Heart left ventricle (tissue), 16 donors: ENCODE data around the gene OR52H1. TPM values are rescaled to one million over a fixed set of nuclear protein-coding genes. Genes with fewer than 3 reads are reported as not detected.

Source experiments
- ATAC-seq, 4 donors: fragments of 200-7000 bp; cut with Tn5 transposase; one replicate each; pipeline ENCODE4 v1.9.1; 2020 to 2022; ENCODE audit warnings: moderate library complexity in 4 of 4, mild to moderate bottlenecking in 3 of 4, moderate number of reproducible peaks in 1 of 4
- DNase-seq, 5 donors: peaks; one replicate each; pipeline ENCODE4 v3.0.0-alpha.2; 2020
- H3K27ac ChIP-seq, 12 donors: fragments of 200-600 bp; sonication (generic) in 4 of 12; one replicate each; pipeline versions ENCODE4 v1.5.0 to v1.8.0; 2016 to 2022; ENCODE audit warnings: mild to moderate bottlenecking in 2 of 12
- H3K27me3 ChIP-seq, 9 donors: fragments of 200-600 bp; sonication (generic) in 2 of 9; one replicate each; pipeline versions ENCODE4 v1.5.1 to v1.8.0; 2016 to 2022; ENCODE audit warnings: mild to moderate bottlenecking in 3 of 9
- H3K36me3 ChIP-seq, 9 donors: fragments of 200-600 bp; sonication (generic) in 2 of 9; one replicate each; pipeline versions ENCODE4 v1.5.0 to v1.8.0; 2018 to 2022; ENCODE audit warnings: mild to moderate bottlenecking in 2 of 9
- H3K4me1 ChIP-seq, 12 donors: fragments of 200-600 bp; sonication (generic) in 4 of 12; one replicate each; pipeline versions ENCODE4 v1.5.0 to v1.8.0; 2016 to 2022; ENCODE audit warnings: mild to moderate bottlenecking in 3 of 12
- H3K4me3 ChIP-seq, 12 donors: fragments of 200-600 bp; sonication (generic) in 4 of 12; one replicate each; pipeline versions ENCODE4 v1.5.0 to v1.8.0; 2017 to 2022; ENCODE audit warnings: mild to moderate bottlenecking in 9 of 12, moderate library complexity in 4 of 12
- H3K9me3 ChIP-seq, 12 donors: fragments of 200-600 bp; sonication (generic) in 4 of 12; one replicate each; pipeline versions ENCODE4 v1.5.0 to v1.8.0; 2016 to 2022; ENCODE audit warnings: mild to moderate bottlenecking in 1 of 12
- POLR2A ChIP-seq, 2 donors: fragments of 450-650 bp; IDR thresholded peaks; one replicate each; pipeline ENCODE4 v1.6.1; 2017; ENCODE audit warnings: antibody characterized with exemption in 2 of 2, mild to moderate bottlenecking in 2 of 2, moderate library complexity in 2 of 2
- WGBS, 4 donors: extraction: QIAGEN DNeasy Blood & Tissue Kit in 2 of 4; methylation state at CpG; one replicate each; pipeline versions ENCODE4 v1.1.5 to v1.1.7; 2013 to 2018; 5-methylcytosine and 5-hydroxymethylcytosine counted together
- intact Hi-C, 10 donors: fragments of 100-400 bp; cut with DNase I; formaldehyde crosslinking; loops; one replicate each; pipeline versions ENCODE4 v1.11.1 to v1.14.2; 2022
- polyA plus RNA-seq, 2 donors: library from polyadenylated mRNA; stranded (reverse); fragments of 200-250 nt; gene quantifications; one replicate each; pipeline ENCODE4 v1.2.3, GENCODE V29; 2013
- total RNA-seq, 9 donors: library from RNA; depleted of rRNA in 2 of 9; stranded (reverse); fragments of >200 nt in 2 of 9; fragmentation: NEBNext Ultra II Directional in 3 of 9; extraction: Animal tissue kit (Norgen Biotek cat#: 25700) in 3 of 9; gene quantifications; one replicate each; pipeline versions ENCODE4 v1.1.0 to v1.2.4, GENCODE V29; 2016 to 2023
- TF ChIP-seq, protein P1 (sequence below), 12 donors: fragments of 200-600 bp; sonication (generic) in 4 of 12; IDR thresholded peaks; one replicate each; pipeline versions ENCODE4 v1.5.0 to v1.8.0; 2018 to 2022; ENCODE audit warnings: antibody characterized with exemption in 12 of 12, mild to moderate bottlenecking in 5 of 12
- donor health status: ischemic (EF 13 %, LVEDD 7.1; RV severe dilation, severe dysfunction).
- donor health status: healthy with polysubstance abuse.
- donor health status: DM: no; HTN: yes; CAD: no.
- donor health status: DM: no; HTN: no; CAD: no.
- donor health status: ischemic (EF 25% LVEDD 6.9; RV normal size, moderate dysfunction).
- donor health status: ischemic (EF 25% LVEDD 5.7; RV mildly dilated, moderate dysfunction).
- donor health status: healthy.
- donor health status: DM: yes; HTN: yes; CAD: no.
- donor health status: ischemic (EF 35%, LVEDD 5.7; RV mildly dilated, moderate dysfunction).
- donor health status: nonischemic (EF 11% LVEDD 7.7; RV severe dilation, severe dysfunction).
- donor health status: DM: yes; HTN: yes; CAD: no.
- donor health status: PGD.
- donor health status: ischemic (EF 29% LVEDD 5.4; RV normal size, mild dysfunction).
- donor health status: nonischemic (EF 23%, LVEDD 6.1; RV moderate dilation, normal function).

Gene OR52H1
- total and polyA plus RNA-seq, 11 donors, result 0.32 to 0.47 TPM; not detected in 9

DNA sequence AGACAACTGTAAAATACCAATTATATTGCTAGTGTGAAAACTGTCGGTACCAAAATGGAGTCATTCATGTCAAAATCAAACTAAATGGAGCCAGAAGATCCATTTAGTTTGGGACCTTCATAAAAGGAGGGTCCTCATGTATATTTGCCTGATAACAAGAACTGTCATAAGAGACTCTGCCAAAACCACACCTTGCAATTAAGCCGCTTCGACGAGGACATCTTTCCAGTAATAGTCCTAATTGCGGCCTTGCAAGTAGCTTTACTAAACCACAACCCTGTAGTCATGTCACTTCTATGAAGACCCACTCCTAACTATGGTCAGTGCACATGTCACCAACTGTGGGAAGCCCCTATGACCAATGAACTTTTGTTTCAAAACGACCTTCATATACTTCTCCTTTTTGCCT lies 47.9 kb downstream of the OR52H1 start:
- no peak for DNase-seq
- Histone ChIP-seq H3K9me3 (no peaks in the 10 kb centered on the region), H3K36me3 (no peaks in the 10 kb centered on the region), H3K4me3 (no peak overlapping the region), H3K27me3 (no peaks in the 10 kb centered on the region), H3K27ac (no peak overlapping the region), H3K4me1 (peaks cover 0 to 3% (median 0%) of the 10 kb centered on the region in 12 donors)
- intact Hi-C loops, result no loop called here
- no peak for TF ChIP-seq POLR2A (IDR thresholded peaks at IDR 0.05)
- TF ChIP-seq, protein P1, sequence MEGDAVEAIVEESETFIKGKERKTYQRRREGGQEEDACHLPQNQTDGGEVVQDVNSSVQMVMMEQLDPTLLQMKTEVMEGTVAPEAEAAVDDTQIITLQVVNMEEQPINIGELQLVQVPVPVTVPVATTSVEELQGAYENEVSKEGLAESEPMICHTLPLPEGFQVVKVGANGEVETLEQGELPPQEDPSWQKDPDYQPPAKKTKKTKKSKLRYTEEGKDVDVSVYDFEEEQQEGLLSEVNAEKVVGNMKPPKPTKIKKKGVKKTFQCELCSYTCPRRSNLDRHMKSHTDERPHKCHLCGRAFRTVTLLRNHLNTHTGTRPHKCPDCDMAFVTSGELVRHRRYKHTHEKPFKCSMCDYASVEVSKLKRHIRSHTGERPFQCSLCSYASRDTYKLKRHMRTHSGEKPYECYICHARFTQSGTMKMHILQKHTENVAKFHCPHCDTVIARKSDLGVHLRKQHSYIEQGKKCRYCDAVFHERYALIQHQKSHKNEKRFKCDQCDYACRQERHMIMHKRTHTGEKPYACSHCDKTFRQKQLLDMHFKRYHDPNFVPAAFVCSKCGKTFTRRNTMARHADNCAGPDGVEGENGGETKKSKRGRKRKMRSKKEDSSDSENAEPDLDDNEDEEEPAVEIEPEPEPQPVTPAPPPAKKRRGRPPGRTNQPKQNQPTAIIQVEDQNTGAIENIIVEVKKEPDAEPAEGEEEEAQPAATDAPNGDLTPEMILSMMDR (IDR thresholded peaks at IDR 0.05), result no peak
- WGBS, 4 donors, result 76 to 88% (median 87%) methylated on average over 6 of the region's 6 CpGs
- no peak for ATAC-seq

DNA sequence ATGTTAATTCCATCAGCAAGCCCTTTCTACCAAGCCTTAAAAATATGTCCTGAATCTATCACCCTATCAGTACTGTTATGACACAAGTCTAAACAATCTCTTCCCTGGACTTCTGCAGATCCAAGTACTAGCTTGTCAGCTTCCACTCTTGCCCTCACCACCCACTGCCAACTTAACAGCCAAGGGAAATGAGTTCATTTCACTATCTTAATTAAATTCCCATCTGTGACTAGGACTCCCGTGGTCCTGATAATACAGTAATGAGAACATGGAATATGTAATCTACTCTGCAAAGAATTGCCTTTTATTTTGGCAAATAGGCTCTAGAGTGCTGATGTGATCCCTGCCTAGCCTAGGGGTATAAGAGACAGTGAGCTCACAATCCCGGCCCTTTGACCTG lies 48.7 kb downstream of the OR52H1 start:
- peaks cover 0 to 3% (median 0%) of the 10 kb centered on the region in 12 donors for H3K4me1 ChIP-seq
- ATAC-seq (no peak), DNase-seq (no peak)
- H3K4me3 ChIP-seq, result no peak overlapping the region
- WGBS, 4 donors, result 40 to 52% (median 48%) methylated on average over 2 of the region's 2 CpGs
- H3K9me3 ChIP-seq, result no peaks in the 10 kb centered on the region
- no peaks in the 10 kb centered on the region for H3K27me3 ChIP-seq
- intact Hi-C loops, result no loop called here
- TF ChIP-seq, protein P1 (IDR thresholded peaks at IDR 0.05), result no peak
- no peak for TF ChIP-seq POLR2A (IDR thresholded peaks at IDR 0.05)
- no peak overlapping the region for H3K27ac ChIP-seq
- no peaks in the 10 kb centered on the region for H3K36me3 ChIP-seq

Other genes starting within 250 kb of the OR52H1 start
- gene OR51B4, start 246.6 kb downstream of the OR52H1 start, total RNA-seq, result not detected
- not detected for gene OR51B4, start 246.6 kb downstream of the OR52H1 start, polyA plus RNA-seq
- not detected for gene OR51B2, start 224.2 kb downstream of the OR52H1 start, total RNA-seq
- not detected for gene OR51B2, start 224.2 kb downstream of the OR52H1 start, polyA plus RNA-seq
- under 1 TPM in 1 of 9 donors, not detected in 8; 0.80 TPM for gene OR51B5, start 205.0 kb downstream of the OR52H1 start, total RNA-seq
- under 1 TPM in 1 of 2 donors, not detected in 1; 0.11 TPM for gene OR51B5, start 205.0 kb downstream of the OR52H1 start, polyA plus RNA-seq
- gene OR51B6, start 197.0 kb downstream of the OR52H1 start, total RNA-seq, result not detected
- not detected for gene OR51B6, start 197.0 kb downstream of the OR52H1 start, polyA plus RNA-seq
- gene OR51M1, start 164.7 kb downstream of the OR52H1 start, total RNA-seq, result not detected
- not detected for gene OR51M1, start 164.7 kb downstream of the OR52H1 start, polyA plus RNA-seq
- gene OR51Q1, start 126.4 kb downstream of the OR52H1 start, total RNA-seq, result not detected
- gene OR51Q1, start 126.4 kb downstream of the OR52H1 start, polyA plus RNA-seq, result not detected
- not detected for gene OR51I1, start 107.0 kb downstream of the OR52H1 start, total RNA-seq
- gene OR51I1, start 107.0 kb downstream of the OR52H1 start, polyA plus RNA-seq, result not detected
- gene OR51I2, start 99.2 kb downstream of the OR52H1 start, total RNA-seq, result not detected
- not detected for gene OR51I2, start 99.2 kb downstream of the OR52H1 start, polyA plus RNA-seq
- gene OR52D1, start 59.9 kb downstream of the OR52H1 start, total RNA-seq, result not detected
- not detected for gene OR52D1, start 59.9 kb downstream of the OR52H1 start, polyA plus RNA-seq
- under 1 TPM in 1 of 9 donors, not detected in 8; 0.16 TPM for gene UBQLN3, start 38.6 kb downstream of the OR52H1 start, total RNA-seq
- gene UBQLN3, start 38.6 kb downstream of the OR52H1 start, polyA plus RNA-seq, result not detected
- gene UBQLNL, start 31.8 kb downstream of the OR52H1 start, total RNA-seq, result under 1 TPM in 5 of 9 donors, not detected in 4; 0.14 to 0.25 (median 0.17) TPM
- under 1 TPM; 0.03 to 0.23 TPM for gene UBQLNL, start 31.8 kb downstream of the OR52H1 start, polyA plus RNA-seq
- not detected for gene OR52B6, start 32.3 kb upstream of the OR52H1 start, total RNA-seq
- gene OR52B6, start 32.3 kb upstream of the OR52H1 start, polyA plus RNA-seq, result not detected
- gene TRIM6, start 48.1 kb upstream of the OR52H1 start, total RNA-seq, result 1 to 10 TPM in 6 of 9 donors, under 1 TPM in 3; 0.39 to 2.4 (median 1.1) TPM
- gene TRIM6, start 48.1 kb upstream of the OR52H1 start, polyA plus RNA-seq, result under 1 TPM; 0.50 to 0.88 TPM
- 1 to 10 TPM; 1.3 to 9.1 (median 1.6) TPM for gene TRIM34, start 76.5 kb upstream of the OR52H1 start, total RNA-seq
- 1 to 10 TPM in 1 of 2 donors, under 1 TPM in 1; 0.72 to 1.9 TPM for gene TRIM34, start 76.5 kb upstream of the OR52H1 start, polyA plus RNA-seq
- 10 to 100 TPM in 2 of 9 donors, 1 to 10 TPM in 7; 7.5 to 15.9 (median 8.9) TPM for gene TRIM5, start 136.5 kb upstream of the OR52H1 start, total RNA-seq
- gene TRIM5, start 136.5 kb upstream of the OR52H1 start, polyA plus RNA-seq, result 1 to 10 TPM; 4.7 to 8.2 TPM
- gene TRIM22, start 141.2 kb upstream of the OR52H1 start, total RNA-seq, result 10 to 100 TPM in 8 of 9 donors, 1 to 10 TPM in 1; 9.4 to 83.0 (median 17.0) TPM
- gene TRIM22, start 141.2 kb upstream of the OR52H1 start, polyA plus RNA-seq, result 1 to 10 TPM; 9.2 to 10.0 TPM
- gene OR56B1, start 187.9 kb upstream of the OR52H1 start, total RNA-seq, result under 1 TPM in 1 of 9 donors, not detected in 8; 0.13 TPM
- gene OR56B1, start 187.9 kb upstream of the OR52H1 start, polyA plus RNA-seq, result not detected
- gene OR52N4, start 205.7 kb upstream of the OR52H1 start, total RNA-seq, result under 1 TPM in 1 of 9 donors, not detected in 8; 0.38 TPM
- gene OR52N4, start 205.7 kb upstream of the OR52H1 start, polyA plus RNA-seq, result not detected
- gene OR52N5, start 234.8 kb upstream of the OR52H1 start, total RNA-seq, result not detected
- gene OR52N5, start 234.8 kb upstream of the OR52H1 start, polyA plus RNA-seq, result not detected
- under 1 TPM in 1 of 9 donors, not detected in 8; 0.21 TPM for gene OR52N1, start 242.7 kb upstream of the OR52H1 start, total RNA-seq
- not detected for gene OR52N1, start 242.7 kb upstream of the OR52H1 start, polyA plus RNA-seq